Measurements from ENCODE around the gene CFD.

Gene CFD

GRCh38 chr19:834216-834615 lies 25.2 kb upstream of the CFD start:
- CTCF ChIA-PET = no interaction called here
- Histone ChIP-seq H3K36me3 (ENCODE audit: control insufficient read depth in 2 of 2, insufficient read depth in 1 of 2, low read length in 2 of 2) (no peaks in the 10 kb centered on the region), H3K4me1 (ENCODE audit: control insufficient read depth, insufficient read depth, low read length) (no peaks in the 10 kb centered on the region), H3K27ac (ENCODE audit: extremely low read depth, low read depth, low read length) (no peak overlapping the region), H3K4me3 (ENCODE audit: low read depth, low read length) (no peak overlapping the region), H3K9me3 (ENCODE audit: control insufficient read depth, insufficient read depth, low read depth, low read length) (no peaks in the 10 kb centered on the region)
- TF ChIP-seq, protein P1, sequence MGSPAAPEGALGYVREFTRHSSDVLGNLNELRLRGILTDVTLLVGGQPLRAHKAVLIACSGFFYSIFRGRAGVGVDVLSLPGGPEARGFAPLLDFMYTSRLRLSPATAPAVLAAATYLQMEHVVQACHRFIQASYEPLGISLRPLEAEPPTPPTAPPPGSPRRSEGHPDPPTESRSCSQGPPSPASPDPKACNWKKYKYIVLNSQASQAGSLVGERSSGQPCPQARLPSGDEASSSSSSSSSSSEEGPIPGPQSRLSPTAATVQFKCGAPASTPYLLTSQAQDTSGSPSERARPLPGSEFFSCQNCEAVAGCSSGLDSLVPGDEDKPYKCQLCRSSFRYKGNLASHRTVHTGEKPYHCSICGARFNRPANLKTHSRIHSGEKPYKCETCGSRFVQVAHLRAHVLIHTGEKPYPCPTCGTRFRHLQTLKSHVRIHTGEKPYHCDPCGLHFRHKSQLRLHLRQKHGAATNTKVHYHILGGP (tag by site-specific recombination; IDR thresholded peaks at IDR 0.05) = no peak
- TF ChIP-seq ZBTB17 (tag by site-specific recombination; IDR thresholded peaks at IDR 0.05) (no peak), ZNF654 (tag by site-specific recombination; IDR thresholded peaks at IDR 0.05; ENCODE audit: low read depth) (no peak), ZNF239 (tag by site-specific recombination; IDR thresholded peaks at IDR 0.05) (no peak), ZNF112 (tag by site-specific recombination; IDR thresholded peaks at IDR 0.05) (no peak), ZNF133 (tag by site-specific recombination; IDR thresholded peaks at IDR 0.05) (no peak), ZNF664 (tag by site-specific recombination; IDR thresholded peaks at IDR 0.05) (no peak), RBAK (tag by site-specific recombination; IDR thresholded peaks at IDR 0.05) (no peak), ZNF302 (tag by site-specific recombination; IDR thresholded peaks at IDR 0.05; ENCODE audit: low read depth) (no peak), ZNF530 (tag by site-specific recombination; IDR thresholded peaks at IDR 0.05; ENCODE audit: low read depth) (no peak), ZNF214 (tag by site-specific recombination; IDR thresholded peaks at IDR 0.05; ENCODE audit: borderline replicate concordance) (no peak)
- POLR2A ChIA-PET = no interaction called here

DNA sequence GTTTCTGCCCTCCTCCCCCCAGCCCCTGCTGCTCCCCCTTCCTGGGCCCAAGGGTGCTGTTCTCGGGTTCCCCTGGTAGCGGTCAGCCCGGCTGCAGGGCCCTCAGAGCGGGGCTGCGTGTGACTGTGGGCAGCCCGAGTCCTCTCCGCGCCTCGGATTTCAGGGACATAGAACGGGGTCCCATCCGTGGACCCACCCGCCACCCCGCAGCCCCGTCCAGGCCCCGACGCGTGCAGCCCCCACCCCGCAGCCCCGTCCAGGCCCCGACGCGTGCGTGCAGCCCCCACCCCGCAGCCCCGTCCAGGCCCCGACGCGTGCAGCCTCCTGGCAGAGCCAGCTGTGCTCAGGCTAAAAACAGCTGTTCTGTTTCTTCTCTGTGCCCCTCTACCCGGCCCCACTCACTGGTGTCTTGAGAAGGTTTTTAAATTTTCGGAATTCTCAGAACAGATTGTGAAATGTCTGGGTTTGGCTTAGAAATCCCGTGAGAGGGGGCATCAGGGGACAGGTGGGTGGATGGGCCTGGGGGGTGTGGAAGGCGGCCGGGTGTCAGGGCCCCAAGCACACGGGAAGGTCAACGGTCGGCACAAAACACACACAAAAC lies 24.2 kb upstream of the CFD start:
- CTCF ChIA-PET = no interaction called here
- H3K9me3 ChIP-seq (ENCODE audit: control insufficient read depth, insufficient read depth, low read depth, low read length) = no peaks in the 10 kb centered on the region
- H3K4me1 ChIP-seq (ENCODE audit: control insufficient read depth, insufficient read depth, low read length) = no peaks in the 10 kb centered on the region
- no peak overlapping the region for H3K27ac ChIP-seq (ENCODE audit: extremely low read depth, low read depth, low read length)
- H3K36me3 ChIP-seq (ENCODE audit: control insufficient read depth in 2 of 2, insufficient read depth in 1 of 2, low read length in 2 of 2) = no peaks in the 10 kb centered on the region
- POLR2A ChIA-PET = no interaction called here
- TF ChIP-seq HOXA7 (CRISPR knock-in tag; IDR thresholded peaks at IDR 0.05; ENCODE audit: borderline replicate concordance) (no peak), FEZF1 (tag by site-specific recombination; IDR thresholded peaks at IDR 0.05) (no peak), ZNF248 (tag by site-specific recombination; IDR thresholded peaks at IDR 0.05) (no peak), ZNF585B (tag by site-specific recombination; IDR thresholded peaks at IDR 0.05) (no peak), ZSCAN18 (tag by site-specific recombination; IDR thresholded peaks at IDR 0.05) (no peak), ZNF404 (tag by site-specific recombination; IDR thresholded peaks at IDR 0.05) (no peak), SCRT1 (tag by site-specific recombination; IDR thresholded peaks at IDR 0.05; ENCODE audit: borderline replicate concordance) (no peak), TCF7L2 (IDR thresholded peaks at IDR 0.05; ENCODE audit: borderline replicate concordance, low read depth, low read length) (no peak), ZNF391 (tag by site-specific recombination; IDR thresholded peaks at IDR 0.05; ENCODE audit: borderline replicate concordance, low read depth) (no peak), ZNF623 (tag by site-specific recombination; IDR thresholded peaks at IDR 0.05) (no peak)
- no peak overlapping the region for H3K4me3 ChIP-seq (ENCODE audit: low read depth, low read length)
